GM23248 (cell line): ENCODE data around the gene INO80D.

Experiments used
- EZH2 ChIP-seq: fragments of 200-600 bp; sonication (generic); IDR thresholded peaks from 2 replicates; pipeline ENCODE4 v1.6.1; 2018; ENCODE audit warnings: antibody characterized with exemption, mild to moderate bottlenecking; ENCODE audit not compliant: insufficient read depth, poor library complexity, severe bottlenecking
- EZH2phosphoT487 ChIP-seq: fragments of 200-600 bp; sonication (generic); IDR thresholded peaks from 2 replicates; pipeline ENCODE4 v1.6.1; 2018; ENCODE audit warnings: antibody characterized with exemption, moderate library complexity, mild to moderate bottlenecking, low read depth; ENCODE audit not compliant: insufficient read depth

GRCh38 chr2:206105038-206105437 lies 19.1 kb upstream of the INO80D start:
- TF ChIP-seq EZH2phosphoT487 (no peak), EZH2 (no peak)
